SU-DHL-6 (cell line): Measurements from ENCODE around the gene IP6K3.

Source experiments
- CTCF ChIP-seq: fragments of 200-600 bp; sonication (generic); IDR thresholded peaks from one replicate; pipeline ENCODE4 v1.5.1; 2017; ENCODE audit warnings: antibody characterized with exemption, mild to moderate bottlenecking, low read length, moderate library complexity; ENCODE audit not compliant: insufficient read depth, poor library complexity, severe bottlenecking
- EZH2phosphoT487 ChIP-seq: fragments of 200-600 bp; sonication (generic), shearing (Covaris generic); conservative IDR thresholded peaks from 2 replicates; pipeline ENCODE4 v1.6.1; 2018; ENCODE audit warnings: mild to moderate bottlenecking, antibody characterized with exemption, low read length, moderate library complexity, mixed read lengths

GRCh38 chr6:33678233-33678931, 68.3 kb downstream of the IP6K3 start:
- TF ChIP-seq CTCF = no peak
- no peak for TF ChIP-seq EZH2phosphoT487
